Ovary (tissue), 3 donors: ENCODE results near the gene RAF1.

Experiments
- CTCF ChIP-seq, 3 donors: fragments of 450-650 bp in 2 of 3; fragments of 200-600 bp in 1 of 3; IDR thresholded peaks; one replicate each; pipeline versions ENCODE4 v1.5.1 to v1.8.0; 2016 to 2022; ENCODE audit warnings: antibody characterized with exemption in 3 of 3, mild to moderate bottlenecking in 1 of 3
- EP300 ChIP-seq: sonication (generic); formaldehyde crosslinking; IDR thresholded peaks from one replicate; pipeline ENCODE4 v1.6.1; 2017; ENCODE audit warnings: antibody characterized with exemption
- POLR2A ChIP-seq: fragments of 450-650 bp; IDR thresholded peaks from one replicate; pipeline ENCODE4 v1.6.1; 2017; ENCODE audit warnings: antibody characterized with exemption, mild to moderate bottlenecking, moderate library complexity
- donor health status: DM: no; HTN: no; CAD: no.

GRCh38 chr3:12624056-12624455 lies 39.9 kb downstream of the RAF1 start:
- TF ChIP-seq CTCF (IDR thresholded peaks at IDR 0.05) (no peak), POLR2A (no peak), EP300 (no peak)
